Sigmoid colon (tissue), 7 donors: Measurements from ENCODE around the gene TBXA2R. TPM values are rescaled to one million over a fixed set of nuclear protein-coding genes. Genes with fewer than 3 reads are reported as not detected.

Experiments
- DNase-seq: peaks from one replicate; pipeline ENCODE4 v3.0.0-alpha.2; 2019
- H3K27ac ChIP-seq, 4 donors: fragments of 200-600 bp; sonication (generic); one replicate each; pipeline ENCODE4 v1.5.1; 2016 to 2019; ENCODE audit warnings: mild to moderate bottlenecking in 1 of 4
- H3K27me3 ChIP-seq, 3 donors: fragments of 200-600 bp; sonication (generic); one replicate each; pipeline ENCODE4 v1.5.1; 2019; ENCODE audit warnings: mild to moderate bottlenecking in 1 of 3
- H3K36me3 ChIP-seq, 4 donors: fragments of 200-600 bp; sonication (generic); one replicate each; pipeline ENCODE4 v1.5.1; 2016 to 2019
- H3K4me1 ChIP-seq, 4 donors: fragments of 200-600 bp; sonication (generic); one replicate each; pipeline ENCODE4 v1.5.1; 2017 to 2019
- H3K4me3 ChIP-seq, 4 donors: fragments of 200-600 bp; sonication (generic); one replicate each; pipeline ENCODE4 v1.5.1; 2017 to 2019; ENCODE audit warnings: mild to moderate bottlenecking in 2 of 4, moderate library complexity in 1 of 4
- H3K9me3 ChIP-seq, 4 donors: fragments of 200-600 bp in 3 of 4; sonication (generic) in 3 of 4; one replicate each; pipeline versions ENCODE4 v1.5.1 to v1.6.1; 2013 to 2019
- CTCF ChIP-seq, 4 experiments: fragments of 450-650 bp in 3 of 4; fragments of 200-600 bp in 1 of 4; IDR thresholded peaks; one replicate each; pipeline ENCODE4 v1.5.1; 2016 to 2019; ENCODE audit warnings: antibody characterized with exemption in 4 of 4, mild to moderate bottlenecking in 3 of 4, moderate library complexity in 2 of 4
- EP300 ChIP-seq, 4 donors: sonication (generic); formaldehyde crosslinking; IDR thresholded peaks; one replicate each; pipeline ENCODE4 v1.6.1; 2017; ENCODE audit warnings: antibody characterized with exemption in 4 of 4
- POLR2A ChIP-seq, 2 donors: fragments of 450-650 bp; IDR thresholded peaks; one replicate each; pipeline ENCODE4 v1.6.1; 2016; ENCODE audit warnings: antibody characterized with exemption in 2 of 2, mild to moderate bottlenecking in 2 of 2, moderate library complexity in 2 of 2
- POLR2AphosphoS5 ChIP-seq, 4 donors: sonication (generic); formaldehyde crosslinking; IDR thresholded peaks; one replicate each; pipeline ENCODE4 v1.6.1; 2017; ENCODE audit warnings: antibody characterized with exemption in 4 of 4
- WGBS, 2 donors: extraction: QIAGEN DNeasy Blood & Tissue Kit; methylation state at CpG; one replicate each; pipeline ENCODE4 v1.1.7; 2013; 5-methylcytosine and 5-hydroxymethylcytosine counted together
- intact Hi-C: fragments of 100-400 bp; cut with DNase I; formaldehyde crosslinking; loops from one replicate; pipeline ENCODE4 v1.15.1; 2023
- polyA plus RNA-seq, 3 donors: library from polyadenylated mRNA; stranded (reverse); fragments of 200-250 nt; gene quantifications; one replicate each; pipeline ENCODE4 v1.2.3, GENCODE V29; 2013
- total RNA-seq, 4 donors: library from RNA; depleted of rRNA; stranded (reverse); fragments of >200 nt; gene quantifications; one replicate each; pipeline ENCODE4 v1.1.0, GENCODE V29; 2016
- donor health status: healthy with polysubstance abuse.
- donor health status: Bipolar disorder and iron deficiency.
- donor health status: healthy.

Gene TBXA2R
- total and polyA plus RNA-seq, 7 donors = 0.36 to 3.6 (median 0.76) TPM; not detected in 1

- Histone ChIP-seq H3K27ac (no peak overlapping the region), H3K9me3 (no peaks in the 10 kb centered on the region), H3K36me3 (no peaks in the 10 kb centered on the region), H3K4me3 (no peak overlapping the region), H3K27me3 (no peaks in the 10 kb centered on the region), H3K4me1 (no peaks in the 10 kb centered on the region)
- WGBS, 2 donors = 37 to 51% methylated on average over 11 of the region's 11 CpGs
- intact Hi-C loops = no loop called here
- no peak for DNase-seq
- TF ChIP-seq POLR2AphosphoS5 (IDR thresholded peaks at IDR 0.05) = no peak
- no peak for TF ChIP-seq EP300 (IDR thresholded peaks at IDR 0.05)
- no peak for TF ChIP-seq POLR2A (IDR thresholded peaks at IDR 0.05)
- no peak for TF ChIP-seq CTCF (IDR thresholded peaks at IDR 0.05)
Measured at GRCh38 chr19:3593156-3593555, 13.5 kb downstream of the TBXA2R start.

GRCh38 chr19:3591876-3592613 is 14.6 kb downstream of the TBXA2R start:
- H3K27me3 ChIP-seq = no peaks in the 10 kb centered on the region
- no peak for TF ChIP-seq CTCF (IDR thresholded peaks at IDR 0.05)
- DNase-seq = no peak
- H3K27ac ChIP-seq = no peak overlapping the region
- no peaks in the 10 kb centered on the region for H3K9me3 ChIP-seq
- WGBS, 2 donors = 89 to 91% methylated on average over 9 of the region's 9 CpGs
- no peaks in the 10 kb centered on the region for H3K36me3 ChIP-seq
- peaks cover 0 to 3% (median 3%) of the 10 kb centered on the region in 4 donors for H3K4me1 ChIP-seq
- intact Hi-C loops = no loop called here
- no peak overlapping the region for H3K4me3 ChIP-seq

- Histone ChIP-seq H3K4me3 (no peak overlapping the region), H3K27ac (no peak overlapping the region), H3K27me3 (peaks cover 3 to 8% (median 5%) of the 10 kb centered on the region in 3 donors), H3K36me3 (no peaks in the 10 kb centered on the region), H3K9me3 (no peaks in the 10 kb centered on the region), H3K4me1 (peaks cover 0 to 12% (median 12%) of the 10 kb centered on the region in 4 donors)
- TF ChIP-seq EP300 (IDR thresholded peaks at IDR 0.05) (no peak), POLR2A (IDR thresholded peaks at IDR 0.05) (no peak)
- intact Hi-C loops = no loop called here
- DNase-seq = no peak
- 90 to 92% methylated on average over 8 of the region's 8 CpGs for WGBS, 2 donors
Measured at GRCh38 chr19:3590991-3591659, 15.6 kb downstream of the TBXA2R start.

GRCh38 chr19:3589949-3590348 is 16.7 kb downstream of the TBXA2R start:
- 94 to 96% methylated on average over 22 of the region's 22 CpGs for WGBS, 2 donors
- H3K4me3 ChIP-seq = no peak overlapping the region
- intact Hi-C loops = no loop called here
- DNase-seq = no peak
- no peaks in the 10 kb centered on the region for H3K9me3 ChIP-seq
- H3K36me3 ChIP-seq = no peaks in the 10 kb centered on the region
- peaks cover 15 to 20% (median 16%) of the 10 kb centered on the region in 3 donors for H3K27me3 ChIP-seq
- H3K4me1 ChIP-seq = peaks cover 0 to 24% (median 23%) of the 10 kb centered on the region in 4 donors
- no peak overlapping the region for H3K27ac ChIP-seq
- TF ChIP-seq CTCF (IDR thresholded peaks at IDR 0.05) (no peak), POLR2A (IDR thresholded peaks at IDR 0.05) (no peak), EP300 (IDR thresholded peaks at IDR 0.05) (no peak), POLR2AphosphoS5 (IDR thresholded peaks at IDR 0.05) (no peak)

- 81 to 88% methylated on average over 11 of the region's 11 CpGs for WGBS, 2 donors
- no peak overlapping the region for H3K27ac ChIP-seq
- H3K4me1 ChIP-seq = peaks cover 0 to 25% (median 23%) of the 10 kb centered on the region in 4 donors
- no peaks in the 10 kb centered on the region for H3K9me3 ChIP-seq
- peaks cover 16 to 25% (median 19%) of the 10 kb centered on the region in 3 donors for H3K27me3 ChIP-seq
- DNase-seq = no peak
- no peak overlapping the region for H3K4me3 ChIP-seq
- TF ChIP-seq POLR2A (IDR thresholded peaks at IDR 0.05) (no peak), POLR2AphosphoS5 (IDR thresholded peaks at IDR 0.05) (no peak)
- no peaks in the 10 kb centered on the region for H3K36me3 ChIP-seq
- intact Hi-C loops = no loop called here
Measured at GRCh38 chr19:3589439-3589838, 17.2 kb downstream of the TBXA2R start.
